GM18909 (cell line): ENCODE results near the gene CORO2A.
"Not testable (repeated sequence)": the region's sequence is repeated elsewhere in the genome, so short reads cannot be mapped to it uniquely, and the experiment has no call there.

Experiments
- ATAC-seq: cut with Tn5 transposase; IDR thresholded peaks from one replicate; pipeline ENCODE4 v1.9.1; 2021; ENCODE audit warnings: mild to moderate bottlenecking; ENCODE audit not compliant: unreplicated experiment, poor library complexity

The CORO2A gene

DNA sequence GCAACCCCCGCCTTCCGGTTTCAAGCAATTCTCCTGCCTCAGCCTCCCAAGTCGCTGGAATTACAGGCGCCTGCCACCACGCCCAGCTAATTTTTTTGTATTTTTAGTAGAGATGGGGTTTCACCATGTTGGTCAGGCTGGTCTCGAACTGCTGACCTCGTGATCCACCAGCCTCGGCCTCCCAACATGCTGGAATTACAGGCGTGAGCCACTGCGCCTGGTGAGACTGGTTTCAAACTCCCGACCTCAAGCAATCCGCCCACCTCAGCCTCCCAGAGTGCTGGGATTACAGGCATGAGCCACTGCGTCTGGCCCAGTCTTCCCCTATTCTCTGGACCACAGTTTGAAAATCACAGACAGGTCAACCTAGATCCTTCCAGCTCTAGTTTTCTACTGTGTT lies 68.3 kb downstream of the CORO2A start:
- not testable (repeated sequence) for ATAC-seq

DNA sequence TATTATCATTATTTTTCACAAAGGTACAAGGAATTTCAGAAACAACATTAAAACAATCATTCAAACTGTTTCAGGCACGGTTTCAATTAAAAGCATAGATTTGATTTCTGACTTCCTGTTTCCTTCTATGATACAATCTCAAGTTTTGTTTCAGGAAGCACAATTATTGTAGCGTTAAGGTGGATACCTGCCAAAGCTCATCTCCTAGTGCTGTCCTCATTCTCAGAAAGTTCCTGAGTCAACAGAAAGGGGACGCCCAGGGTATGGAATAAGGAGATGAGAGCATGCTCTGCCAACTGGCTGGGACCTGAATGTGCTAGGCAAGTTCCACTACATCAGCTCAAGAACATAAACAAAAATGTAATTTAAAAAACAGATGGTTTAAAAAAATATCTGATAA lies 71.4 kb downstream of the CORO2A start:
- no peak for ATAC-seq

DNA sequence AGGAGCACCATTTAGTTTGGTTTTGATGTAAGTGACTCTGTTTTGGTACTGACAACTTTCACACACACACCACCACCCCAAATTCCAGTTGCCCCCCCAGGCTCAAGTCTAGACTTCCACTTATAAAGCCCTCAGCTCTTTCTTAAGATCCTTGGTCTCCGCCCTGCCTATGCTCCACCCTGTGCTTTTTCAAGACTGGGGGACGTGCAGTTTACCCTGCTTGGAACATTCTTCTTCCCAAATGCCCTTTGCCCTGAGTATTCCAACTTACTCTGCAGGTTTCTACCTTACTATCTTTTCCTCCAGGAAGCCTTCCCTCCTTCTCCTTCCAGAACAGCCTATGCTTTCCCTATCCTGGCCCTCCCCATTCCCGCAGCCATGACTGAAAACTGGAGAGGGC lies 72.0 kb downstream of the CORO2A start:
- no peak for ATAC-seq

DNA sequence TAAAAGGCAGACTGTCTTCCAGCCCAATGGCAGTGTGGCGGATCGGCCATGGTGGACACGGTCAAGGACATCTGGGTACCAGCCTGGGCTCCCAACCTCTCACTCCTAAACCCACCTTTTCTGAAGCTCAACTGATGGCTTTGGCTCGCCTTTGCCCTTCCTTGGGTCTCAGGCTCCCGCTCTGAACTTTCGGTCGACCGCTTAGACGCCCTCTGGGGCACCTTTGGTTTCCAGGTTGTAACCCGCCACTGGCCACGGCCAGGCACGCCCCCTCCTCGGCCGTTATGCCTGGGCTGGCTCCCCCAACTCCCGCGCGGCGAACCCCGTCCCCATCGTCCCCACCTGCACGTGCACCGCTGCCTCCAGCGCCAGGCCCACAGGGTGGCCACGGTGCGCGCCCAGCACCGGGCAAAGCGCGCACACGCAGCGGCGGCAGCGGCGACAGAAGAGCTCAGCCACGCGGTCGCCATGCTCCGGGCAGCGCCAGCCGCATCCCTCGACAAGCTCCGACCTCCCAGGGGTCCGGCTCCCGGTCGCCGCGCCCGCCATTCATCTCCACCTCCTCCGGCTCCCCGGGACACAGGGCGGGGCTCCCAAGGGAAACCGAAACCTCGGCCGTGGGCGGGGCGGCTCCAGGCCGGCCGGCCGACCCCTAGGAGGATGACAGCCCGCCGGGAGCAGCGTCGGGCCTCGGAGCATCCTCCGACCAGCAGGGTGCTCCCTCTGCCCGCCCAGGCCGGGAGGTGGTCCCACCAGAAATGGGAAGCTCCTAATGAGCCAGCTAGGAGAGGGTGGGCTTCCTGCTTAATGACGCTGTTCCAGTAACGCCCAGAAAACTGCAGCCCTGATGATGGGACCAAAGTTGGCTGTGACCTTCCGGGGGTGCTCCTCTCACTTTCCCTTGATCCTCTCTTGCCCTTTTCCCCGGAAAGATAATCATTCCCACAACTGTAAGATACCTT lies 73.5 kb downstream of the CORO2A start, which contains the start of gene TRIM14:
TSS of gene TRIM14 (minus strand) at position 583 of the 962 bp plus-strand sequence. CDS start at position 549, 34 bp downstream.
- ATAC-seq: peak; percentile 58

DNA sequence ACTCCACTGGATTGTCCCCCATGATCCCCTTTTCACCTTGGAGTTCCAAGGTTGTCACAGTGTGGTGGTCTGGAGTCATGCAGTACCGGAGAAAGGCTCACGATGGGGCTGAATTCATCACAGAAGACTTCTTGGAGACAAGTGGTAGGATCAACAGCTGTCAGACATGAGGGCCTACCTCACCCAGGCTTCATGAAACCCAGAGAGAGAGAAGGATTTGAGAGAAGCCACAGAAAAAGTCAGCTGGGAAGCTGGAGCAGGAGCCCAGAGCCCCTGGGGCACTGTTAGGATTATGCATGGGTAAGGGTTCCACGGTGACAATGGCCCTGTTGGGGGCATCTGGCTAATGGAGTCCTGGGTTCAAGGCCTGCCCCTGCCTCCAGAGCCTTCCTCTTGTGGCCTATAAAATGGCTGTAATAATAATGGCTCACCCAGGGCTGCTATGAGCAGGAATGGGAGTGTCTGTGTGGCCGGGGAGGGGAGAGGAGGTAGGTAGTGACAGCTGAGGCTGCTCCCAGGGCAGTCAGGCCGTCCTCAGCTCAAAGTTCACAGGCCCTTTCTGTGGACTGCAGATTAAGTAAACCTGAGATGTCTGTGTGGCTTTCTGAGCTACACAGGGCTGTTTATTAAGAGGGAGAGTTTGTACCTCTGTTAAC lies 74.3 kb downstream of the CORO2A start:
- ATAC-seq: peak; percentile 50

DNA sequence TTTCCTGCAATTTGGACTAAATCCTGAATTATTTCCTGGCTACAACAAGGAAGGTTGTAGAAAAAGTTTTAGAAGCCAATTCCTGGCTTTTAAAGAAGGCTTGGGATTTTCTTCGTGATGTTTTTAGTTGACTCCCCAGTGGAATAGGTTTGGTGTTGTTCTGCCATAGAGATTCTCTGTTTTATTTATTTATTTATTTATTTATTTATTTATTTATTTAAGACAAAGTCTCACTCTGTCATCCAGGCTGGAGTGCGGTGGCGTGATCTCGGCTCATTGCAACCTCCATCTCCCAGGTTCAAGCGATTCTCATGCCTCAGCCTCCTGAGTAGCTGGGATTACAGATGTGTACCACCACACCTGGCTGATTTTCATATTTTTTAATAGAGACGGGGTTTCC lies 75.3 kb downstream of the CORO2A start:
- ATAC-seq: not testable (repeated sequence)

DNA sequence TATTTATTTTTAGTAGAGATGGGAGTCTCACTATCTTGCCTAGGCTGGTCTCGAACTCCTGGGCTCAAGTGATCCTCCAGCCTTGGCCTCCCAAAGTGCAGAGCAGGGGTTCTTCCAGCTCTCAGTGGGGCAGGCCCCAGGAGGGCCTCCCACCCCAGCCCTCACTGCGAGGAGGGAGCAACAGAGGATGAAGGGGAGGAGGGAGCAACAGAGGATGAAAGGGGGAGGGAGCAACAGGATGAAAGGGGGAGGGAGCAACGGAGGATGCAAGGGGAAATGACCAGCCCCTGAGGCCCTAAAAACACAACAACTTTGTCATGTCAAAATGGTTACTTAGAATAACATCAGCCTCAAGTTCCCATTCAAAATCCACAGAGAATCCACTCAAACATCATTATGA lies 83.4 kb downstream of the CORO2A start:
- no peak for ATAC-seq

DNA sequence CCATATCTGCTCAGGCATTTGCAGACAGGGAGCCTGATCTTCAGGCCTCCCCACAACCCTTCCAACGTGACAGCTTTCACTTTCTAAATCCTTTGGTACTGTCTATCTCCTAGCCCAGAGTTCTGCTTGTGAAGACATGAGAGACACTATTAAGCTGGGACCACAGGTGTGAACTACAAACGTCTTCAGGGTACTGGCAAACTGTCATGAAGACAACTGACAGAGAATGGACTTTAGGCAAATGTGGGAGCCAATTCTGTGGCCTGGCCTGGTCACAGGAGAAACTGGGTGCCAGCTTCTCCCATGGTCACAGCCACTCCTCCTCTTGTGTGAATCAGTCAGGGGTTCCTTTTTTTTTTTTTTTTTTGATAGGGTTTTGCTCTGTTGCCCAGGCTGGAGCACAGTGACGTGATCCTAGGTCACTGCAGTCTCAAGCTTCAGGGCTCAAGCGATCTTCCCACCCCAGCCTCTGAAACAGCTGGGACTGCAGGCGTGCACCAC lies 83.9 kb downstream of the CORO2A start:
- ATAC-seq: peak; percentile 71

DNA sequence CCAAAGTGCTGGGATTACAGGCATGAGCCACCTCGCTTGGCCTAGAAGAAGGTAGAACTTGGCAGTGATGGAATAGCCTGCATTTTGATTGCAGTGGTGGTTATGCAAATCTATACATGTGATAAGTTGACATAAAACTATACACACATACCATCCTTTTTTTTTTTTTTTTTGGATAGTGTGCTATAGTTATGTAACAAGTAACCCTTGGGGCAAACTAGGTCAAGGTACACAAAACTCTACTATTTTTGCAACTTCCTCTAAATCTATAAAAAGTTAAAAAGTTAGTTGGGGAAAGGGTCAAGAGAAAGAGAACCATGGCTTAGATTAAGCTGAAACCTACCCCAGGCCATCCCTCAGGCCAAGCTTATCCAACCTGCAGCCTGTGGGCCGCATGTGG lies 84.5 kb downstream of the CORO2A start:
- peak; percentile 23 for ATAC-seq

DNA sequence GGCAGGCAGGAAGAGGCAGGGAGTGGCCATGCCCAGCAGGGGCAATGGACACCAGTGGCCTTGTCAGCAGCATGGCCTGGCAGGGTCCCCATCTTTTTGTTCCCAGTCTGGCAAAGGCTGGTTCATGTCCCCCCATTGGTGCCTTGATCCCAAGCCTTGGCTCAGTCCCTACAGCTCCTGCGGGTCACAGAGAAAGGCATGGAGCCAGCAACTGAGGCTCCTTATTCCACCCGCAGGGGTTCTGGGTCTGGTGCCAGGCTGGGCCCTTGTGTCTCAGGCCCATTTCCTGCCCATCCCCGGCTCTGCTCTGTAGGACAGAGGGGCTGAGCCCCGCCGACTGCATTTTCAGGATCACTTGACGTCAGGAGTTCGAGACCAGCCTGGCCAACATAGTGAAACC lies 87.4 kb downstream of the CORO2A start:
- ATAC-seq: no peak

DNA sequence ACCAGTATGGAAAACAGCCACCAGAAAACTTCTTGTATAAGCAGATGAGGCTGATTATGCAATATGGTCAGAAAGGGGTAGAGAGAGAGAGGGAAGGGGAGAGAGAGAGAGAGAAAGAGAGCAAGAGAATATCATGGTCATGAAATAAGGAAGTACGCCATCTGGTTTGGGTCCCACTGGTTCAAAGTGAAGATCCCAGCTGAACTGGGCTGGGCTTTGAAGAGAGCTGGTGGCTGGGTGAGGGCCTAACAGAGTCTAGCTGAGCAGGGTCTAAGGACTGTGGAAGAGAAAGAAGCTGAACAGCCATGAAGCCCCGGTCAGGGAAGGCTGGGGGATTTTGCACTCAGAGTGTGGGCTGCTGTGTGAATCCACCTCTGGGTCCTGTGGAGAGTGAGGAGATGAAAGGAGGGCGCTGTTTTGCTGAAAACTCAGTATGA lies 88.0 kb downstream of the CORO2A start:
- no peak for ATAC-seq

DNA sequence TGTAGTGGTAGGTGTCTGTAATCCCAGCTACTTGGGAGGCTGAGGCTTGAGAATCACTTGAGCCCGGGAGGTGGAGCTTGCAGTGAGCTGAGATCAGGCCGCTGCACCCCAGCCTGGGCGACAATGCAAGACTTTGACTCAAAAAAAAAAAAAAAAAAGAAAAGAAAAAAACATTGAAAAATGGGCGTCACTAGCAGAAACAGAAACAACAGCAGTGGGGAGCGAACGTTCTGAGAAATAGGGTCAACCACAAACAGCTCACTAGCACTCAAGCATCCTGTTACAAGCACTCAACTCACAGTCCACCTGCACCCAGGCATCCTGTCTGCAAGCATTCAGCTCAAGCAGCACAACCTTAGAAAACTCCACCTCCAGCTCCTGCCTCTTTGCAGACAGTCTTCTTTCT lies 90.6 kb downstream of the CORO2A start:
- peak; percentile 98 for ATAC-seq

DNA sequence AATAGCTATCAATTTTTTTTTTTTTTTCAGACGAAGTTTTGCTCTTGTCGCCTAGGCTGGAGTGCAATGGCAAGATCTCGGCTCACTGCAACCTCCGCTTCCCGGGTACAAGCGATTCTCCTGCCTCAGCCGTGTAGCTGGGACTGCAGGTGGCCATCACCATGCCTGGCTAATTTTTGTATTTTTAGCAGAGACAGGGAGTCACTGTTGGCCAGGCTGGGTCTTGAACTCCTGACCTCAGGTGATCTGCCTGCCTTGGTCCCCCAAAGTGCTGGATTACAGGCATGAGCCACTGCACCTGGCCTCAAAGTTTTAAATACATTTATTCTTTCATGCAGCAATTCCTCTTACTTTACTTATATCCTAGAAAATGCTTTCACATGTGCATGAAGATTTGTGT lies 91.0 kb downstream of the CORO2A start:
- no peak for ATAC-seq

DNA sequence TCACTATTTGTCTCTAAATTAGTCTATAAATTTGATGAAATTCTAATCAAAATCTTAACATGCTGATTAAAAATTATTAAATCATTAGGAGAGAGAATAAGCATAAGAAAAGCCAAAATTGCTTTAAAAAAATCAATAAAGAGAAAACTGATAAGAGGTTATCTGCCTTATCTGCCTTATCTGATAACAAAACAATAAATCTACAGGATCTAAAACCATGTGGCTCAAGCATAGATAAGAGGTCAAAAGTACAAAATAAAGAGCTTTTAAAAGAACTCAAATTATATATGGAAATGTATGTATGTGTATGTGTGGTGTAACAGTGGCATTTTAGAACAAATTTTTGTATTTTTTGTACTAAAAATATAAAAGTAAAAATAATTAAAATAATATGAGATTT lies 92.0 kb downstream of the CORO2A start:
- no peak for ATAC-seq

DNA sequence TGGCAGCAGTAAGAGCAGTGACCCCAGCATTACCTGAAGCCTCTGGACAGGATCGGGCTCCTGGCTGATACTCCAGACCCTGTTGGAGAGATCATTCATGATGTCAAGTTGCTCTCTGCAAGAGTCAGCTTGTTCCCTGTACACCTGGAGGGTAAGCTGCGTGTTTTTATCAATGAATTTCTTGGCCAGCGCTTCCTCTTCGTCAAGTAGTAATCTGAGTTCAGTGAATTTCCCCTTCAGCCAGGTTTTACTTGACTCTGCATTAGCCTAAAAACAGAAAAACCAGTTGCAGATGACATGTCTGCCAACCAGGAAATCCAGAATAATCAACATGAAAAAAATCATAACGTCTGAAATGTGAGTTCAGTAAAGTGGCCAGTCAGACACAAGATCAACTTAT lies 92.5 kb downstream of the CORO2A start:
- ATAC-seq: no peak

DNA sequence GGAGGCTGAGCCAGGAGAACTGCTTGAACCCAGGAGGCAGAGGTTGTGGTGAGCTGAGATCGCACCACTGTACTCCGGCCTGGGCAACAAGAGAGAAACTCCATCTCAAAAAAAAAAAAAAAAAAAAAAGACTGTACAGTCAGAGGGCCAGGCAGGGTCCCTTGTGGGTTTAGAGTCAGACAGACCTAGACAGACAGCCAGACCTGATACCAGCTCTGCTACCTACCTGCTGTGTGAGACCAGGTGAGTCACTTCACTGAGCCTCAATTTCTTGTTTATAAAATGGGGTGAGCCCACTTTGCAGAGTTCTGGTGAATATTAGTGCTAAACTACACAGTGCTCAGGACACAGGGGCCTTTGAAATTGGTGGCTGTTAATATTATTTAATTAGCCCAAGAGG lies 93.1 kb downstream of the CORO2A start:
- ATAC-seq: no peak

DNA sequence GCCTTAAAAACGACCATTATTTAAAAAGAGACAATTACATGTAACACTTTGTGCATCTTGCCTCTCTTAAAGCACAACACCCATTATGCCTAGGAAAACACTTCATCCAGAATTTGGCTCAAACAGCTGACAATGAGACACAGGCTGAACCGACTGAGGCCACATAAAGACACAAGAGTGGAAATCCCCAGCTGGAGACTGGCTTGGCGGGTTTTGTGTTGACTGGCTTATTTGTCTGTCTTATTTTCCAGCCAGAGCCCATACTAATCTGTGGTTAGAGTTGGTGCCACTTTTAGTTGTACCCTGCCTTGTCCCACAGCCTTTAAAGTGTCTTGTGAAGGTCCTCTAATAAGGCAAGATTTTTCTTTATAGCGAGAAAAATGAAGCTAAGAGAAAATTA lies 94.6 kb downstream of the CORO2A start:
- ATAC-seq: no peak

DNA sequence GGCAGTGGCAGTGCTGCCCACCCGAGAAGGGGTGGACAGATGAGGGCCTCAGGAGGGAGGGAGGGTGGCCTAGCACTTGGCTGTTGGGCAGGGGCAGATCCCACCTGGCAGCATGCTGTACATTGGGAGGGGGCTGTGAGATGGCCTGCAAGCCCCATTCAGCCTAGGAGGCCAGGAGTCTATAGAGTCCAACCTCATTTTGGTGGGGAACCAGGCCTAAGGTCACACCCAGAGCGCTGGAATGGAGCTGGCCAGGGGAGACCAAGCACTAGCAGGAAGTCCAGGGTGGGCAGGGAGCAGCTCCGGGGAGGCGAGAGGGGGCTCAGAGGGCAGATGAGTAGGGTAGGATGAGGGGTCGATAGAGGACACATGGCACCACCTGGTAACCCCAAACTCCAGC lies 96.3 kb downstream of the CORO2A start:
- ATAC-seq: no peak

DNA sequence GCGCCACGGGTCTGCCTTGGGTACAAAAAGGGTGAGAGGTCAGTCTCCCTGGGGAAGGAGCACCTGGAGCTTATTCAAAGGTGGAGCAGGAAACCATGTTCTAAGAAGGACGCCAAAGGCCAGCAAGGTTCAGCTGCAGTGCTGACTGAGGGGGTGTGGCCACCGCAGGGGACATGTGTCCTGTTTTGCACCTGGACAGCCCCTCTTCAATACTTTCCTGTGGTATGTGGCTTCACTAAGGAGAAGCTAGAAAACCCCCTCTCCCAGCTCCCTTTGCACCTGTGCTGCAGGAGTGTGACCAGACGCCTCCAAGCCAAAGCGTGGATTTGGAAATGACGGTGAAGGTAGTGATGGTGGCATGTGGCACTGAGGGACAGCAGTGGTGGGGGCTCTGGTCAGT lies 97.0 kb downstream of the CORO2A start:
- ATAC-seq: no peak

DNA sequence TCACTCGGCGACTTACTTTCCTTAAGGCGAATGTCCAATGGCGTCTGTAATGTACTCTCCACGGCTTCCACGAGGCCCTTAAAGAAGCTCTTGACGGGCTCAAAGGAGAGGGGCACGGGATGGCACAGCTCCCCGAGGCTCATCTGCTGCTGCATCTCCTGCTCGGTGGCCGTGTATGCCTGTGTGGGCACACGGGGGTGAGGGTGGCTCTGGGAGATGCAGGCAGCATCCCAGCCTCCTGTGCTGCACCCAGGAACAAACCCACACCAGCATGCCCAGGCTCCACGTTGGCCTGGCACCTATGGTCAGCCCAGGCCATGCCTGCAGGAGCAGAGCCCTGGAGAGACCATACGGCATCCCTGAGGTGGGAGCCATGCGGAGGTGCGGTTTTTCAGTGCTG lies 97.6 kb downstream of the CORO2A start:
- ATAC-seq: no peak

DNA sequence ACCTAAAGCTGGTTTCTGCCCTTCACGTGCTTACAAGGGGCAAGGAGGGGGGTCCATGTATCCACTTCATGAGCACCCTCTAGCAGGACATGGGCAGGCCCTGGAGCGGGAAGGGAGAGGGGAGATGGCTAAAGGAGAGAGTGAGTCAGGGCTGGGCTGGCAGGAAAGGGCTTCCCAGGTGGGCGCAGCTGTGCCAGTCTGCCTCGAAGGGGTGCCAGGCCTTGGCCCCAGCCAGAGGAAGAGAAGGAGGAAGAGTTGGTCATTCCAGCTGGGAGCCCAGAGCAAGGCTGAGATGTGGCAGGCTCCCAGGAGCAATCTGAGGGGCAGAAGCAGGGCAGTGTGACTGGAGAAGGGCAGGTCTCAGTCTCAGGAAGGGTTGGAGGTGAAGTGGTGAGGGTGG lies 98.1 kb downstream of the CORO2A start:
- no peak for ATAC-seq
